ENCODE results near the gene PUM2.

GRCh38 chr2:20307311-20307710 is 43.3 kb downstream of the PUM2 start:
- TF ChIP-seq GATA2 (IDR thresholded peaks at IDR 0.05; ENCODE audit: low read depth, low read length) (no peak), GATA3 (IDR thresholded peaks at IDR 0.05; ENCODE audit: low read depth, low read length) (no peak)
